HEK293 (cell line): ENCODE measurements around the gene GAMT.

ENCODE experiments used
- BCL11A ChIP-seq: fragments of 450-650 bp; formaldehyde crosslinking; IDR thresholded peaks from 2 replicates; pipeline ENCODE4 v1.5.1; 2016; ENCODE audit warnings: low read depth, missing biosample characterization, missing genetic modification characterization
- PRDM6 ChIP-seq: fragments of 450-650 bp; formaldehyde crosslinking; IDR thresholded peaks from 2 replicates; pipeline ENCODE4 v1.5.1; 2017; ENCODE audit warnings: missing biosample characterization, missing genetic modification characterization
- TCF7L2 ChIP-seq: IDR thresholded peaks from 2 replicates; pipeline ENCODE4 v1.6.1; 2011; ENCODE audit warnings: low read depth, mild to moderate bottlenecking, inconsistent platforms, low read length, moderate library complexity, borderline replicate concordance
- ZBTB11 ChIP-seq: fragments of 450-650 bp; formaldehyde crosslinking; conservative IDR thresholded peaks from 2 replicates; pipeline ENCODE4 v1.5.1; 2016; ENCODE audit warnings: low read depth, missing biosample characterization, missing genetic modification characterization
- ZBTB44 ChIP-seq: fragments of 450-650 bp; IDR thresholded peaks from 2 replicates; pipeline ENCODE4 v1.5.1; 2018; ENCODE audit warnings: missing biosample characterization, mild to moderate bottlenecking, missing genetic modification characterization
- ZBTB49 ChIP-seq: fragments of 450-650 bp; formaldehyde crosslinking; IDR thresholded peaks from 2 replicates; pipeline ENCODE4 v1.5.1; 2016; ENCODE audit warnings: missing biosample characterization, missing genetic modification characterization, low read depth
- ZNF133 ChIP-seq: fragments of 450-650 bp; formaldehyde crosslinking; IDR thresholded peaks from 2 replicates; pipeline ENCODE4 v1.5.1; 2016; ENCODE audit warnings: missing biosample characterization, missing genetic modification characterization
- ZNF140 ChIP-seq: fragments of 450-650 bp; formaldehyde crosslinking; IDR thresholded peaks from 2 replicates; pipeline ENCODE4 v1.5.1; 2016; ENCODE audit warnings: missing biosample characterization, missing genetic modification characterization
- ZNF157 ChIP-seq: fragments of 450-650 bp; formaldehyde crosslinking; IDR thresholded peaks from 2 replicates; pipeline ENCODE4 v1.5.1; 2016; ENCODE audit warnings: missing biosample characterization, missing genetic modification characterization
- ZNF248 ChIP-seq: fragments of 450-650 bp; formaldehyde crosslinking; IDR thresholded peaks from 2 replicates; pipeline ENCODE4 v1.5.1; 2017; ENCODE audit warnings: missing biosample characterization, missing genetic modification characterization
- ZNF280D ChIP-seq: fragments of 450-650 bp; formaldehyde crosslinking; IDR thresholded peaks from 2 replicates; pipeline ENCODE4 v1.5.1; 2016; ENCODE audit warnings: missing biosample characterization, missing genetic modification characterization
- ZNF354C ChIP-seq: fragments of 450-650 bp; formaldehyde crosslinking; IDR thresholded peaks from 2 replicates; pipeline ENCODE4 v1.5.1; 2016; ENCODE audit warnings: missing biosample characterization, missing genetic modification characterization, low read depth, borderline replicate concordance
- ZNF518A ChIP-seq: fragments of 450-650 bp; formaldehyde crosslinking; conservative IDR thresholded peaks from 2 replicates; pipeline ENCODE4 v1.5.1; 2016; ENCODE audit warnings: low read depth, missing biosample characterization, missing genetic modification characterization
- ZNF530 ChIP-seq: fragments of 450-650 bp; formaldehyde crosslinking; IDR thresholded peaks from 2 replicates; pipeline ENCODE4 v1.5.1; 2016; ENCODE audit warnings: low read depth, missing biosample characterization, missing genetic modification characterization
- ZNF623 ChIP-seq: fragments of 450-650 bp; formaldehyde crosslinking; IDR thresholded peaks from 2 replicates; pipeline ENCODE4 v1.5.1; 2016; ENCODE audit warnings: missing biosample characterization, missing genetic modification characterization
- ZNF626 ChIP-seq: fragments of 450-650 bp; sonication (Bioruptor Pico); formaldehyde crosslinking; IDR thresholded peaks from 2 replicates; pipeline ENCODE4 v1.5.1; 2018; ENCODE audit warnings: missing biosample characterization, missing genetic modification characterization, inconsistent platforms
- ZNF670 ChIP-seq: fragments of 450-650 bp; formaldehyde crosslinking; IDR thresholded peaks from 2 replicates; pipeline ENCODE4 v1.5.1; 2016; ENCODE audit warnings: missing biosample characterization, missing genetic modification characterization, low read depth
- ZNF747 ChIP-seq: fragments of 450-650 bp; formaldehyde crosslinking; IDR thresholded peaks from 2 replicates; pipeline ENCODE4 v1.5.1; 2016; ENCODE audit warnings: missing biosample characterization, missing genetic modification characterization
- ZNF768 ChIP-seq: fragments of 450-650 bp; formaldehyde crosslinking; IDR thresholded peaks from 2 replicates; pipeline ENCODE4 v1.5.1; 2018; ENCODE audit warnings: missing biosample characterization, mild to moderate bottlenecking, missing genetic modification characterization
- ZNF837 ChIP-seq: fragments of 450-650 bp; formaldehyde crosslinking; IDR thresholded peaks from 2 replicates; pipeline ENCODE4 v1.5.1; 2016; ENCODE audit warnings: missing biosample characterization, missing genetic modification characterization

GAMT gene

GRCh38 chr19:1383312-1384084, 17.8 kb downstream of the GAMT start, which contains the start of gene NDUFS7 (continued):
- peak; percentile 93; the same call in 1 of the 2 replicates for TF ChIP-seq ZNF837 (tag by site-specific recombination)
- peak; percentile 75 for TF ChIP-seq PRDM6 (tag by site-specific recombination)
- peak; percentile 90; the same call in 1 of the 2 replicates for TF ChIP-seq ZNF747 (tag by site-specific recombination)
- no peak for TF ChIP-seq ZNF530
- no peak for TF ChIP-seq TCF7L2
- TF ChIP-seq BCL11A, result peak; percentile 99
- peak; percentile 95 for TF ChIP-seq ZBTB44 (tag by site-specific recombination)
- peak; percentile 15; the same call in 1 of the 2 replicates for TF ChIP-seq ZNF133
- no peak for TF ChIP-seq ZNF140 (tag by site-specific recombination)
- TF ChIP-seq ZNF623, result peak; percentile 57; the same call in 1 of the 2 replicates
- TF ChIP-seq ZNF626, result peak; percentile 100
- TF ChIP-seq ZNF157 (tag by site-specific recombination), result no peak
- peak; percentile 62; the same call in 1 of the 2 replicates for TF ChIP-seq ZNF768 (tag by site-specific recombination)
- TF ChIP-seq ZBTB49 (tag by site-specific recombination), result no peak
- no peak for TF ChIP-seq ZNF670 (tag by site-specific recombination)
- peak; percentile 100 for TF ChIP-seq ZBTB11 (tag by site-specific recombination)
- 0 out of 2 replicates have a peak, but pooled peaks have one; percentile 74 for TF ChIP-seq ZNF354C (tag by site-specific recombination)
- TF ChIP-seq ZNF280D, result peak; percentile 94
- TF ChIP-seq ZNF518A (tag by site-specific recombination), result peak; percentile 73
- TF ChIP-seq ZNF248 (tag by site-specific recombination), result no peak
